HG03045 (cell line): ENCODE data around the gene DRD5.
"Not testable (repeated sequence)": the region's sequence is repeated elsewhere in the genome, so short reads cannot be mapped to it uniquely, and the experiment has no call there.

Experiments used
- ATAC-seq: cut with Tn5 transposase; IDR thresholded peaks from one replicate; pipeline ENCODE4 v1.9.1; 2021; ENCODE audit warnings: mild to moderate bottlenecking, moderate library complexity; ENCODE audit not compliant: unreplicated experiment

The DRD5 gene

DNA sequence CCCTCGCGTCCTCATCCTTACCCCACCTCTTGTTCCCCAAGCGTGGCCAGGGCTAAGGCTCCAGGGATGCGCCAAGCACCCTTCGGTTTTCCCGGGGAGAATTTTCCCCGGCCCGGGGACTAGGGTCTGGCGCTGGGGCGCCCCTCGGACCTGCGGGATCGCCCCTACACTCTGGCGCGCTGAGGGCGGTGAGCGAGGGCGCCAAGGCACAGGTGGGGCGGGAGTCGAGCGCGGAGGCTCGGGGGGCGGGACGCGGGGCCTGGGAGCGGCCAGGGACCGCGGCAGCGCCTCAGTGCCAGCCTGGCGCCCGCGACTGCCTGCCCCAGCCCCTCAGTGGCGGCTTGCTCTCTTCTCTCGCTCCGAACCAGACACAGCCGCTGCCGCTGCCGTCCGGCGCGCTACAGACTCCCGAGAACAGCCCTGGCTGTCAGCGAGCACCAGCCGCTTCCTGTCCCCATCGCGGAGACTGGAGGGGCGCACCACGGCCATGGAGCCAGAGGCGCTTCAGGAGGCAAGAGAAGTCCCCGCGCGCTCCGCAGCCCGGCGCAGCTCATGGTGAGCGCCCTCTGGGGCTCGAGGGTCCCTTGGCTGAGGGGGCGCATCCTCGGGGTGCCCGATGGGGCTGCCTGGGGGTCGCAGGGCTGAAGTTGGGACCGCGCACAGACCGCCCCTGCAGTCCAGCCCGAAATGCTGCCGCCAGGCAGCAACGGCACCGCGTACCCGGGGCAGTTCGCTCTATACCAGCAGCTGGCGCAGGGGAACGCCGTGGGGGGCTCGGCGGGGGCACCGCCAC, at the start of gene DRD5:
Gene DRD5, plus strand, starts transcription at position 292 of the 793 bp plus-strand sequence. Its CDS starts 396 bp downstream, at position 688.
- ATAC-seq, result no peak

GRCh38 chr4:9732256-9732655, 49.2 kb upstream of the DRD5 start:
- not testable (repeated sequence) for ATAC-seq

DNA sequence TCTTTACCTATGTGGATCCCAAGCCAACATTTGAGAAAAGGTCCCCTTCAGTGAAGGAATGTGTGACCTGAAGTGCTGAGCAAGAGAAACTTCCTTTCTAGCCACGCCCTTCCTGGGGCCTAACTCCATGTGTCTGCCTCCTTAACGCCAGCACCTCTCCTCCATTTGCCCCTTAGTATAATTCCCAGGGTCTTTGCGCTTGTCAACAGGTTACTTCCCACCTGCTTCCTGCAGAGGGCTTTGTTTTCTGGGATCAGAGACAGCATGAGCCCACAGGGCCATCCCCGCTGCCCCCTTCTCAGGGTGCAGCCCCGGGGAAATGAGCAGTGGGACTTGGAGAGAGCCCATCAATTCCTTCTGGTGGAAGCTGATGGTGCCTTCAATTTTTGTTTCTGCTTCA, 45.9 kb upstream of the DRD5 start:
- ATAC-seq, result no peak

DNA sequence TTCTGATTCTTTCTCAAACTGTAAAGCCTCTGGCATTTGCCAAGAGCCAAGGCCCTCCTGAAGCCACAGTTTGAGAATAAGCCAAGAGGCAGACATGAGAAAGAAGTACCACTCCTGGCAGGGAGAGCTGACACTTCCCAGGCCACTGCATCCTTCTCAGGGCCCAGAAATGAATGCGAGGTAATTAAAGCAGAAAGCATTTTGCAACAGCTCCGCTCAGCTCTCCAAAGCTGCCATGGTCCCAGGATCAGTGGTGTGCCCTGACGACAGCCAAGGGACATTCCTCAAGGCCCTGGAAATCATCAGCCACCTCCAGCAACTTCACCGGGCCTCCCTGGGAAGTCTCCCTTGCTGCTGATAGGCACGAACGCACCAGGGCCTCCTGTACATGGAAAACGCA, 44.2 kb upstream of the DRD5 start:
- not testable (repeated sequence) for ATAC-seq

- not testable (repeated sequence) for ATAC-seq
These were observed 37.6 kb upstream of the DRD5 start for GRCh38 chr4:9743789-9744188.

GRCh38 chr4:9745782-9746181, 35.7 kb upstream of the DRD5 start:
- no peak for ATAC-seq

- ATAC-seq, result no peak
These were observed 22.7 kb upstream of the DRD5 start for GRCh38 chr4:9758641-9759317.

- ATAC-seq, result no peak
These were observed 18.5 kb upstream of the DRD5 start for GRCh38 chr4:9762823-9763475.

DNA sequence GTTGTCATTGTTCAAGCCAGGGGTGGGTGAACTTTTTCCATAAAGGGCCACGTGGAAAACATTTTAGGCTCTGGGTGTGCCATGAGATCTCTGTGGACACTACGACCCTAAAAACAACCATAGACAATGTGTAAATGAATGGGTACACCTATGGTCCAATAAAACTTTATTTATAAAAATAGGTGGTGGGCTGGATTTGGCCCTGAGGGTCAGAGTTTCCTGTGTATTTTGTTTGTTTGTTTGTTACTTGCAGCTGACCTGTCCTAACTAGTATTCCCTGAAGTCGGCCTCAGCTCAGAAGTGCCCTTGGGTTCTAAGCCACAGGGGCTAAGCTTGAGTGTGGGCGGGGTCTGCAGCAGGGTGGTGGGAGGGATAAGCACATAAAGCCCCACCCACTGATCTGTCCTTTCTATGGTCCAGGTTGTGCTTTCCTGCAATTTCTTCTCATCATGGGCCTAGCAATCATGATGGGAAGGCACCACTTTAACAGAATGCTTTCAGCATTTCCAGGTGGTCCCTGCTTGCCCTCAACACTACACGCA, 17.2 kb upstream of the DRD5 start:
- ATAC-seq, result no peak

DNA sequence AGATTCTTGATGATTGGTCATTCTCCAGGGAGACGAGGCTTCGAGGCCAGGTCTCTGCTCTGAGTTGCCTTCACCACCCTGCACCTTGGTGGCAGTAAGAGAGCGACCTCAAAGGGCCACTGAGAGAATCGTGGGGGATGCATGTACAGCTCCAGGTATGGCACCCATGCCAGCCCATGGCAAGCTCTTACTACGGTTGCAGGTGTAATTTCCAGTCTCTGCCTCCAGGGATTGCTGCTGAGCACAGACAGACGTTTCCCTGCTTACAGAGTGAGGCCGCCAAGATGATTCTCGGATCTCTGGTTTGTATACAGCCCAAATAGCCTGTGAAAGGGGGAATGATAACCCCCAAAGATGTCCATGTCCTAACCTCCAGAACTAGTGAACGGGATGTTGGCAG, 16.3 kb upstream of the DRD5 start:
- ATAC-seq, result no peak

- ATAC-seq, result no peak
These were observed 12.1 kb upstream of the DRD5 start for GRCh38 chr4:9769321-9769720.

DNA sequence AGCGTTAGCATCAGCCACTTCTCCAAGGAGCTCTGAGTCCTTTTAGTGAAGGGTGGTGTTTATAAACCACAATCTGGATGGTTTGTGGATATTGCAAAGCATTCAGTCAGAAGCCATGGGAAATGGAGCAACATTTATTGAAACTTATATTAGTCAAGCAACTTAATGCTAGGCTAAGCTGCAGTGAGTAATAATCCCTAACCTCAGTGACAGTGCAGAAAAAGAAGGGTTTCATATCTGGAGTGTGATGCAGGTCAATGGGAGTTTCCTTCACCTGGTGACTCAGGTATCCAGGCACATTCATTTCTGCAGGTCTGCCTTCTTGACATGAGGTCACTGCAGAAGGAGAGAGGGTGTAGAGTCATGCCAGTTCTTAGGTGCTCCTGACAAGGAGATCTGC, 10.4 kb upstream of the DRD5 start:
- ATAC-seq, result no peak

DNA sequence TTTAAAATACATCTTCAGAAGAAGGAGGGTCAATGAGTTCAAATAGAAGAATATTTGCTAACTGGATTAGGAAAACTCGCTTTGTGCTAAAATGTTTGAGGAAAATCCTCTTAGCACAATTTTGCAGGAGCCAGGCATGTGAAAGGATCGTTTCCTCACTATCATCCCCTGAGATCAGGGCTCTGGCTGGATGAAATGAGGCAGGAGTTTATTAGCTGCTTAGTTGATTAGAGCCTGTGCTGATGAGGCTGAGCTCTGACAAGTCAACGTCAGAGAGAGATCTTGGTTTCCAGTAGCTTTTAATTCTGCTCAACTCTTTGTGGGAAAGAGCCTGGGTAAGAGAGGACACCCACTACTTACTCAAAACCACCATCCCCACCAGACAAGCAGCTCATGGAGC, 8.0 kb upstream of the DRD5 start:
- no peak for ATAC-seq

- no peak for ATAC-seq
These were observed 652 bp downstream of the DRD5 start for GRCh38 chr4:9782136-9782436.

- not testable (repeated sequence) for ATAC-seq
These were observed 4.5 kb downstream of the DRD5 start for GRCh38 chr4:9785891-9786290.

- ATAC-seq, result no peak
These were observed 10.9 kb downstream of the DRD5 start for GRCh38 chr4:9792381-9792780.

- not testable (repeated sequence) for ATAC-seq
These were observed 15.2 kb downstream of the DRD5 start for GRCh38 chr4:9796641-9797040.

- no peak for ATAC-seq
These were observed 19.4 kb downstream of the DRD5 start for GRCh38 chr4:9800848-9801247.

DNA sequence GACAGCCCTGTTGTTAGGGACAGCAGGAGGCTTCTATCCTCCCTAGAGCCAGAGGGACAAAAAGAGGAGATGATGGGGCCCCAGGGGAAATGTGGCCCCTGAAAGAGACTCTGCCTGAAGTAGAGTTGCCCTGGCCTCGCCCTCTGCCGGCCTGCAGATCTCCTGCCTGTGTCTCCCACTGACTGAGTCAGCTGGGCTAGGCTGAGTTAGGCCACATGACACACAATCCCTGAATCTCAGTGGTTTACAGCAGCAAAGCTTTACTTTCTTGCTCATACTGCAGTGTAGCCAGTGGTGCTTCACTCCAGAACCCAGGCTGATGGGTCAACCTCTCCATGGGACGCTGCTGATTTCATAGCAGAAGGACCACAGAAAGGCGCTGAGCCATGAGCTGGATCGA, 23.5 kb downstream of the DRD5 start:
- ATAC-seq, result no peak

- no peak for ATAC-seq
These were observed 26.6 kb downstream of the DRD5 start for GRCh38 chr4:9808077-9808476.

- ATAC-seq, result no peak
These were observed 30.4 kb downstream of the DRD5 start for GRCh38 chr4:9811806-9812205.
